ENCODE data around the gene CORO6.

GRCh38 chr17:29613856-29614255, 8.9 kb downstream of the CORO6 start:
- TF ChIP-seq SIN3A (IDR thresholded peaks at IDR 0.05; ENCODE audit: borderline replicate concordance, insufficient read depth, low read length) = no peak
- TF ChIP-seq POLR2AphosphoS5 (IDR thresholded peaks at IDR 0.05; ENCODE audit: low read depth, low read length) = no peak
- TF ChIP-seq, protein P1, sequence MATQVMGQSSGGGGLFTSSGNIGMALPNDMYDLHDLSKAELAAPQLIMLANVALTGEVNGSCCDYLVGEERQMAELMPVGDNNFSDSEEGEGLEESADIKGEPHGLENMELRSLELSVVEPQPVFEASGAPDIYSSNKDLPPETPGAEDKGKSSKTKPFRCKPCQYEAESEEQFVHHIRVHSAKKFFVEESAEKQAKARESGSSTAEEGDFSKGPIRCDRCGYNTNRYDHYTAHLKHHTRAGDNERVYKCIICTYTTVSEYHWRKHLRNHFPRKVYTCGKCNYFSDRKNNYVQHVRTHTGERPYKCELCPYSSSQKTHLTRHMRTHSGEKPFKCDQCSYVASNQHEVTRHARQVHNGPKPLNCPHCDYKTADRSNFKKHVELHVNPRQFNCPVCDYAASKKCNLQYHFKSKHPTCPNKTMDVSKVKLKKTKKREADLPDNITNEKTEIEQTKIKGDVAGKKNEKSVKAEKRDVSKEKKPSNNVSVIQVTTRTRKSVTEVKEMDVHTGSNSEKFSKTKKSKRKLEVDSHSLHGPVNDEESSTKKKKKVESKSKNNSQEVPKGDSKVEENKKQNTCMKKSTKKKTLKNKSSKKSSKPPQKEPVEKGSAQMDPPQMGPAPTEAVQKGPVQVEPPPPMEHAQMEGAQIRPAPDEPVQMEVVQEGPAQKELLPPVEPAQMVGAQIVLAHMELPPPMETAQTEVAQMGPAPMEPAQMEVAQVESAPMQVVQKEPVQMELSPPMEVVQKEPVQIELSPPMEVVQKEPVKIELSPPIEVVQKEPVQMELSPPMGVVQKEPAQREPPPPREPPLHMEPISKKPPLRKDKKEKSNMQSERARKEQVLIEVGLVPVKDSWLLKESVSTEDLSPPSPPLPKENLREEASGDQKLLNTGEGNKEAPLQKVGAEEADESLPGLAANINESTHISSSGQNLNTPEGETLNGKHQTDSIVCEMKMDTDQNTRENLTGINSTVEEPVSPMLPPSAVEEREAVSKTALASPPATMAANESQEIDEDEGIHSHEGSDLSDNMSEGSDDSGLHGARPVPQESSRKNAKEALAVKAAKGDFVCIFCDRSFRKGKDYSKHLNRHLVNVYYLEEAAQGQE (IDR thresholded peaks at IDR 0.05; ENCODE audit: insufficient read depth in 1 of 2, low read depth in 2 of 2, low read length in 2 of 2) = no peak
